SK-N-SH treated with all-trans-retinoic acid at 6 μM for 48 hours (cell line): ENCODE measurements around the gene TMEM147.

Source experiments
- PATZ1 ChIP-seq: fragments of 250-450 bp; sonication (Bioruptor Pico); IDR thresholded peaks from 2 replicates; pipeline ENCODE4 v1.8.0; 2020; ENCODE audit warnings: mild to moderate bottlenecking, moderate library complexity, borderline replicate concordance
- ZFP3 ChIP-seq: fragments of 250-450 bp; sonication (Bioruptor Pico); IDR thresholded peaks from 2 replicates; pipeline ENCODE4 v1.5.0; 2020; ENCODE audit warnings: mild to moderate bottlenecking, moderate library complexity

GRCh38 chr19:35521124-35521743, 24.2 kb upstream of the TMEM147 start:
- TF ChIP-seq ZFP3 (CRISPR knock-in tag) (no peak), PATZ1 (CRISPR knock-in tag) (no peak)
